Right ventricle myocardium superior (tissue), 1 donor: Measurements from ENCODE around the gene TBC1D21. TPM values are rescaled to one million over a fixed set of nuclear protein-coding genes. Genes with fewer than 3 reads are reported as not detected.

ENCODE experiments used
- ATAC-seq: fragments of 200-7000 bp; cut with Tn5 transposase; one replicate; pipeline ENCODE4 v1.9.1; 2020; ENCODE audit warnings: mild to moderate bottlenecking; ENCODE audit not compliant: poor library complexity
- DNase-seq: peaks from one replicate; pipeline ENCODE4 v3.0.0-alpha.2; 2020
- intact Hi-C: fragments of 100-400 bp; cut with DNase I; formaldehyde crosslinking; loops from one replicate; pipeline ENCODE4 v1.11.2; 2022
- total RNA-seq: library from RNA; stranded (reverse); fragmentation: NEBNext Ultra II Directional; extraction: Animal tissue kit (Norgen Biotek cat#: 25700); gene quantifications from one replicate; pipeline ENCODE4 v1.2.1, GENCODE V29; 2021
- donor health status: DM: no; HTN: yes; CAD: no; lungs with severe emphysema.

Gene TBC1D21
- total RNA-seq, 1 donor from 2014 or later, result not detected

GRCh38 chr15:73885954-73886700 lies 12.8 kb downstream of the TBC1D21 start:
- DNase-seq (no peak), ATAC-seq (no peak)
- intact Hi-C loops, result no loop called here

- ATAC-seq (no peak), DNase-seq (no peak)
- intact Hi-C loops, result no loop called here
Observed at GRCh38 chr15:73886717-73887345, 13.5 kb downstream of the TBC1D21 start.

GRCh38 chr15:73887481-73887880 lies 14.1 kb downstream of the TBC1D21 start:
- intact Hi-C loops, result no loop called here
- ATAC-seq (no peak), DNase-seq (no peak)

GRCh38 chr15:73888224-73889041 lies 15.1 kb downstream of the TBC1D21 start:
- DNase-seq (no peak), ATAC-seq (no peak)
- intact Hi-C loops, result no loop called here

GRCh38 chr15:73889053-73889761 lies 15.8 kb downstream of the TBC1D21 start:
- no peak for ATAC-seq
- intact Hi-C loops, result no loop called here
- no peak for DNase-seq

- DNase-seq (no peak), ATAC-seq (no peak)
- intact Hi-C loops, result no loop called here
Observed at GRCh38 chr15:73889762-73890124, 16.4 kb downstream of the TBC1D21 start.

GRCh38 chr15:73891328-73892315 lies 18.3 kb downstream of the TBC1D21 start:
- intact Hi-C loops, result no loop called here
- ATAC-seq (no peak), DNase-seq (no peak)

GRCh38 chr15:73892446-73893226 lies 19.3 kb downstream of the TBC1D21 start:
- intact Hi-C loops, result no loop called here
- no peak for ATAC-seq

GRCh38 chr15:73894133-73894814 lies 20.9 kb downstream of the TBC1D21 start:
- intact Hi-C loops, result no loop called here
- no peak for ATAC-seq

More at GRCh38 chr15:73892446-73893226, 19.3 kb downstream of the TBC1D21 start:
- no peak for DNase-seq

GRCh38 chr15:73897441-73898261 lies 24.3 kb downstream of the TBC1D21 start:
- ATAC-seq, result peak; percentile 95
- peak; percentile 80 for DNase-seq
- intact Hi-C loops, result no loop called here

More at GRCh38 chr15:73894133-73894814, 20.9 kb downstream of the TBC1D21 start:
- DNase-seq, result no peak

GRCh38 chr15:73899197-73900094 lies 26.1 kb downstream of the TBC1D21 start:
- ATAC-seq, result no peak
- intact Hi-C loops, result no loop called here
- DNase-seq, result no peak

- no peak for ATAC-seq
- no peak for DNase-seq
- intact Hi-C loops, result no loop called here
Observed at GRCh38 chr15:73900095-73900712, 26.8 kb downstream of the TBC1D21 start.

GRCh38 chr15:73901126-73901810 lies 27.9 kb downstream of the TBC1D21 start:
- ATAC-seq (no peak), DNase-seq (no peak)
- intact Hi-C loops, result no loop called here
